GM13976 (cell line): ENCODE data around the gene FAM53B.

ENCODE experiments used
- DNase-seq: peaks from one replicate; pipeline ENCODE4 v3.0.0; 2012; ENCODE audit warnings: low spot score
- CTCF ChIP-seq: IDR thresholded peaks from 2 replicates; pipeline ENCODE4 v1.5.1; 2012; ENCODE audit warnings: borderline replicate concordance, mild to moderate bottlenecking; ENCODE audit not compliant: insufficient read depth; ENCODE audit errors: extremely low read depth, missing control alignments, control extremely low read depth
- in situ Hi-C: fragments of 300-500 bp; cut with MboI; formaldehyde crosslinking; loops from one replicate; pipeline ENCODE4 v1.12.0; 2022; ENCODE audit warnings: low sequenced_read_pairs, mixed read lengths, inconsistent platforms; ENCODE audit not compliant: unreplicated experiment

The FAM53B gene

GRCh38 chr10:124618470-124619073 is 125.6 kb downstream of the FAM53B start:
- in situ Hi-C loops, result no loop called here
- no peak for DNase-seq
- TF ChIP-seq CTCF, result no peak

GRCh38 chr10:124616836-124617130 is 127.4 kb downstream of the FAM53B start:
- DNase-seq, result no peak
- in situ Hi-C loops, result no loop called here
- no peak for TF ChIP-seq CTCF

GRCh38 chr10:124616040-124616835 is 127.9 kb downstream of the FAM53B start:
- TF ChIP-seq CTCF, result no peak
- in situ Hi-C loops, result no loop called here
- DNase-seq, result no peak

GRCh38 chr10:124615259-124615658 is 128.9 kb downstream of the FAM53B start:
- TF ChIP-seq CTCF, result no peak
- DNase-seq, result no peak
- in situ Hi-C loops, result no loop called here

- no peak for TF ChIP-seq CTCF
- DNase-seq, result peak; percentile 75
- in situ Hi-C loops, result no loop called here
Observed at GRCh38 chr10:124614003-124614659, 130.0 kb downstream of the FAM53B start.

GRCh38 chr10:124612611-124613498 is 131.3 kb downstream of the FAM53B start:
- no peak for TF ChIP-seq CTCF
- no peak for DNase-seq
- in situ Hi-C loops, result no loop called here
